ENCODE data around the gene CENPP.

The CENPP gene

GRCh38 chr9:92517046-92517445 lies 191.3 kb downstream of the CENPP start:
- DNase-seq (ENCODE audit: low spot score) = no peak
- no peak for TF ChIP-seq CTCF (IDR thresholded peaks at IDR 0.05)
- Histone ChIP-seq H3K4me3 (no peak overlapping the region), H3K27ac (no peak overlapping the region)

DNA sequence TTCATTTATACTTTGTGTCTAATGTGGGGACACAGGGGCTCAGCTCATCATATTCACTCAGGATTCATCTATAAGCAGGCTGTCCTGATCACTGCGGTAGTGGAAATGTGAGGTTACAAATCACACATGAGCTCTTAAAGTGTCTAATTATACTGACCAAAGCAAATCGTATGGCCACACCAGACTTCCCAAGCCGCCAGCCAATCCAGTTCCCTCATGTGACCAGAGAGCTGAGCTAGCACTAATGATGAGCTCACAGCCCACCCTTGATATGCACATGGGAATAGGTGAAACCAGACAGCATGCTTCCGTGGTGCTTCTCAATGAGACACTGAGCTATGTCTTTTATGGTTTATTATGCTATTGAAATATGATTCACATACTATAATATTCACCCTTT lies 192.4 kb downstream of the CENPP start:
- no peak for DNase-seq (ENCODE audit: low spot score)
- Histone ChIP-seq H3K4me3 (no peak overlapping the region), H3K27ac (no peak overlapping the region)
- TF ChIP-seq CTCF (IDR thresholded peaks at IDR 0.05) = no peak

DNA sequence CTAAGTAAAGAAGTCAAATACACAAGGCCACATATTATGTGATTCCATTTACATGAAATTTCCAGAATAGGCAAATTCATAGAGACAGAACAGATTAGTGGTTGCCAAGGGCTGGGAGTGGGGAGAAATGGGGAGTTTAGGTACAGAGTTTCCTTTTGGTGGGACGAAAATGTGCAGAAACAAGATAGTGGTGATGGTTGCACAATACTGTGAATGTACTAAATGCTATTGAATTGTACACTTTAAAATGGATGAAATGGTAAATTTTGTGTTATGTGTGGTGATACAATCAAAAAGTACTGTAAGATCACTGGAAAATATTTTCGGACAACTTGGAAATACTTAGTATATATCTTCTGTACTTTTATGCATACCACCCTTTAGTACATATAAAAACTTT lies 195.1 kb downstream of the CENPP start:
- TF ChIP-seq CTCF (IDR thresholded peaks at IDR 0.05) = no peak
- no peak for DNase-seq (ENCODE audit: low spot score)
- no peak overlapping the region for H3K4me3 ChIP-seq
- no peak overlapping the region for H3K27ac ChIP-seq

DNA sequence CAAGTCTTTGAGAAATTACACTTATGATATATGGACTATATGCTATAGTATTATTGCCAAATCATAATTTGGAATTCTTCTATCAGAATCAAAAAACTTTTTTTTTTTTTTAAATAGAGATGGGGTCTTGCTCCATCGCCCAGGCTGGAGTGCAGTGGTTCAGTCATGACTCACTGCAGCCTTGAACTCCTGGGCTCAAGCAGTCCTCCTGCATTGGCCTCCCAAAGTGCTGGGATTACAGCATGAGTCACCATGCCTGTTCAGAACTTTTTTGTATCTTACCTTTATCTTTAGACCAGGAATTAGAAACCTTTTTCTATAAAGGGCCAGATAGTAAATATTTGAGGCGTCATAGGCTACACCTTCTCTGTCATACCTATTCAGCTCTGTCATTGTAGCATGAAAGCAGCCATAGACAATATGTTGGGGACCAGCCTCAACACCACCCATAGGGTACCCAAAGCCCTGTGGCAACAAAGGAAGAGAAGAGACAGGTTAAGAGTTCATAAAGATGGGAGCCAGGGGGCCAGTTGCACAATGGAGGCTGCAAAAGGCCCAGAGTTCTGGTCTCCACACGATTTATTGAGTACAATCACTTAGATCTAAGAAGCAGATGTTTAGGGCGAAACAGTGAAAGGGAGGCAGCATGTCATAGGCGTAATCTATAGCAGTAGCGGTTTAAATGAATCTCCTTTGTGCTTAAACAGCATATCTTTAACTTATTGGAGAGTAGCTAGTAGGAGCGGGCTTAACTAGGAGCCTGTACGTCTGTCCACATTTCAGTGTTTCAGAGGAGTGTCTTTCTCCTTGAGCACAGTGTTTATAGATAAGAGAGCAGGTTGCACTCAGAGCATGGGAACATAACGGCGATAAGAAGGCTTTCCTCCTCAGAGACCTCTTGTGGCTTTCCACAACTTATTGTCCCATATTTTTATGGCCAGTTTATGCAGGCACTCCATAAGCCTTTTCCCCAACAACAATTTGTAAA lies 197.5 kb downstream of the CENPP start:
- Histone ChIP-seq H3K27ac (peak overlapping the region in 1 of 2 donors; percentile 9), H3K4me3 (no peak overlapping the region)
- no peak for DNase-seq (ENCODE audit: low spot score)
- TF ChIP-seq CTCF (IDR thresholded peaks at IDR 0.05) = no peak

- no peak overlapping the region for H3K27ac ChIP-seq
- TF ChIP-seq CTCF (IDR thresholded peaks at IDR 0.05) = no peak
These were observed 199.1 kb downstream of the CENPP start for GRCh38 chr9:92524881-92525280.

GRCh38 chr9:92525306-92525705 lies 199.6 kb downstream of the CENPP start:
- no peak for TF ChIP-seq CTCF (IDR thresholded peaks at IDR 0.05)
- H3K4me3 ChIP-seq = no peak overlapping the region
- no peak for DNase-seq (ENCODE audit: low spot score)
- H3K27ac ChIP-seq = no peak overlapping the region

More at GRCh38 chr9:92524881-92525280, 199.1 kb downstream of the CENPP start:
- H3K4me3 ChIP-seq = no peak overlapping the region
- DNase-seq (ENCODE audit: low spot score) = no peak

Measured in coronary artery (tissue), 2 donors.